Fibroblast of lung (primary cell): ENCODE data around the gene SNX18. TPM values are rescaled to one million over a fixed set of nuclear protein-coding genes. Genes with fewer than 3 reads are reported as not detected.

ENCODE experiments used
- DNase-seq, 2 donors: peaks; one replicate each; pipeline versions ENCODE4 v3.0.0 to v3.0.0-alpha.2; 2010; ENCODE audit warnings: low read depth in 2 of 2
- H2AFZ ChIP-seq: 2 replicates; pipeline ENCODE4 v1.5.1; 2012; ENCODE audit warnings: low read length, control low read depth, inconsistent platforms
- H3K27ac ChIP-seq: 2 replicates; pipeline ENCODE4 v1.5.1; 2011; ENCODE audit warnings: low read length, control low read depth; ENCODE audit not compliant: insufficient read depth
- H3K27me3 ChIP-seq: 2 replicates; pipeline ENCODE4 v1.5.1; 2011; ENCODE audit warnings: mild to moderate bottlenecking, low read length; ENCODE audit not compliant: control insufficient read depth, insufficient read depth
- H3K36me3 ChIP-seq: 2 replicates; pipeline ENCODE4 v1.5.1; 2011; ENCODE audit warnings: low read length; ENCODE audit not compliant: control insufficient read depth, insufficient read depth
- H3K4me1 ChIP-seq: 2 replicates; pipeline ENCODE4 v1.5.1; 2011; ENCODE audit warnings: low read length; ENCODE audit not compliant: control insufficient read depth, insufficient read depth; ENCODE audit errors: extremely low read depth
- H3K4me2 ChIP-seq: 2 replicates; pipeline ENCODE4 v1.5.1; 2011; ENCODE audit warnings: low read length, control low read depth; ENCODE audit not compliant: insufficient read depth; ENCODE audit errors: extremely low read depth
- H3K4me3 ChIP-seq, 4 experiments: fragments of 200-600 bp in 1 of 4; sonication (generic) in 1 of 4; replicated peaks in 1 of 4; 2 replicates each; pipeline ENCODE4 v1.5.1; 2011 to 2016; ENCODE audit warnings: low read length in 4 of 4, low read depth in 3 of 4, mild to moderate bottlenecking in 3 of 4, control low read depth in 2 of 4, inconsistent platforms in 1 of 4, mixed read lengths in 1 of 4; ENCODE audit not compliant: insufficient read depth in 1 of 4; ENCODE audit errors: control extremely low read depth in 1 of 4
- H3K79me2 ChIP-seq: 2 replicates; pipeline ENCODE4 v1.5.1; 2012; ENCODE audit warnings: mild to moderate bottlenecking, low read length, inconsistent platforms; ENCODE audit not compliant: control insufficient read depth, insufficient read depth
- H3K9ac ChIP-seq: 2 replicates; pipeline ENCODE4 v1.5.1; 2011; ENCODE audit warnings: mild to moderate bottlenecking, low read length, control low read depth; ENCODE audit not compliant: insufficient read depth
- H3K9me3 ChIP-seq: 2 replicates; pipeline ENCODE4 v1.5.1; 2012; ENCODE audit warnings: low read depth, low read length; ENCODE audit not compliant: control insufficient read depth, insufficient read depth
- H4K20me1 ChIP-seq: 2 replicates; pipeline ENCODE4 v1.5.1; 2011; ENCODE audit warnings: low read length; ENCODE audit not compliant: control insufficient read depth, insufficient read depth; ENCODE audit errors: extremely low read depth
- EZH2 ChIP-seq: IDR thresholded peaks from 2 replicates; pipeline ENCODE4 v1.5.1; 2012; ENCODE audit warnings: low read length, control low read depth, mild to moderate bottlenecking; ENCODE audit errors: missing control alignments
- polyA plus RNA-seq, 2 donors: library from polyadenylated mRNA; depleted of rRNA in 1 of 2; stranded (reverse) in 1 of 2; unstranded in 1 of 2; fragments of >200 nt; gene quantifications; 2 replicates each; pipeline ENCODE4 v1.2.1, GENCODE V29; 2011 to 2012; ENCODE audit warnings: missing spikeins in 1 of 2
- total RNA-seq: library from RNA; depleted of rRNA; stranded (reverse); fragments of >200 nt; gene quantifications from 2 replicates; pipeline ENCODE4 v1.2.1, GENCODE V29; 2014
- TF ChIP-seq, protein P1 (sequence below), 2 donors: IDR thresholded peaks in 1 of 2; conservative IDR thresholded peaks in 1 of 2; 1 replicate in 1 of 2; 2 replicates in 1 of 2; pipeline ENCODE4 v1.5.1; 2011 to 2012; ENCODE audit warnings: low read length in 2 of 2, control low read depth in 1 of 2, inconsistent platforms in 1 of 2, low read depth in 1 of 2, mild to moderate bottlenecking in 1 of 2

Gene SNX18
- total and polyA plus RNA-seq, 2 donors (not counting 1 experiment from before 2014, with no cell fraction given): 80.1 to 109 TPM

DNA sequence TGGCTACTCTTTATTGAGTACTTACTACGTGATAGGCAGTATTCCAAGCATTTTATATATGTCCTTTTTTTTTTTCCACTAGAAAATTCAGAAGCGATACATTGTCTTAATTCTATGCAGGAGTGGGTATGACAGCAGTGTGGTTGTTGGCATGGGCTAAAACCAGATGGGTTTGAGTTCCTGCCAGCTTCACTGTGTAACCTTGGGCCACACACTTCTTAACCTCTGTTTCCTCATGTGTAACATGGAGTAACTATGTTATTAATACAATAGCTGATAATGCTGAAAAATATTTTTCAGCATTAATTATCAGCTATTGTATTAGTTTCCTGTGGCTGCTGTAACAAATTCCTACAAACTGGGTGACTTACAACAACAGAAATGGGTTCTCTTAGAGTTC, 12.0 kb downstream of the SNX18 start:
- Histone ChIP-seq H3K79me2 (peaks cover 99% of the 10 kb centered on the region), H2AFZ (no peak overlapping the region), H3K9me3 (no peaks in the 10 kb centered on the region), H3K4me1 (peaks cover 16% of the 10 kb centered on the region), H3K4me3 (no peak overlapping the region), H3K27me3 (no peaks in the 10 kb centered on the region), H3K9ac (no peak overlapping the region), H3K36me3 (no peaks in the 10 kb centered on the region), H3K27ac (no peak overlapping the region), H4K20me1 (peaks cover 8% of the 10 kb centered on the region), H3K4me2 (no peak overlapping the region)
- DNase-seq: peak in 1 of 2 donors; percentile 23
- TF ChIP-seq EZH2: no peak
- TF ChIP-seq, protein P1, sequence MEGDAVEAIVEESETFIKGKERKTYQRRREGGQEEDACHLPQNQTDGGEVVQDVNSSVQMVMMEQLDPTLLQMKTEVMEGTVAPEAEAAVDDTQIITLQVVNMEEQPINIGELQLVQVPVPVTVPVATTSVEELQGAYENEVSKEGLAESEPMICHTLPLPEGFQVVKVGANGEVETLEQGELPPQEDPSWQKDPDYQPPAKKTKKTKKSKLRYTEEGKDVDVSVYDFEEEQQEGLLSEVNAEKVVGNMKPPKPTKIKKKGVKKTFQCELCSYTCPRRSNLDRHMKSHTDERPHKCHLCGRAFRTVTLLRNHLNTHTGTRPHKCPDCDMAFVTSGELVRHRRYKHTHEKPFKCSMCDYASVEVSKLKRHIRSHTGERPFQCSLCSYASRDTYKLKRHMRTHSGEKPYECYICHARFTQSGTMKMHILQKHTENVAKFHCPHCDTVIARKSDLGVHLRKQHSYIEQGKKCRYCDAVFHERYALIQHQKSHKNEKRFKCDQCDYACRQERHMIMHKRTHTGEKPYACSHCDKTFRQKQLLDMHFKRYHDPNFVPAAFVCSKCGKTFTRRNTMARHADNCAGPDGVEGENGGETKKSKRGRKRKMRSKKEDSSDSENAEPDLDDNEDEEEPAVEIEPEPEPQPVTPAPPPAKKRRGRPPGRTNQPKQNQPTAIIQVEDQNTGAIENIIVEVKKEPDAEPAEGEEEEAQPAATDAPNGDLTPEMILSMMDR (conservative IDR thresholded peaks at IDR 0.05 in 1 of 2, IDR thresholded peaks at IDR 0.05 in 1 of 2; ENCODE audit: low read depth in 1 of 2, low read length in 2 of 2): no peak

GRCh38 chr5:54531546-54531945, 14.0 kb downstream of the SNX18 start:
- Histone ChIP-seq H4K20me1 (peaks cover 9% of the 10 kb centered on the region), H3K9ac (no peak overlapping the region), H3K4me1 (peaks cover 14% of the 10 kb centered on the region), H3K79me2 (peaks cover 95% of the 10 kb centered on the region), H3K9me3 (no peaks in the 10 kb centered on the region), H3K36me3 (peaks cover 3% of the 10 kb centered on the region), H3K27ac (no peak overlapping the region), H3K4me2 (no peak overlapping the region), H3K27me3 (no peaks in the 10 kb centered on the region), H3K4me3 (no peak overlapping the region), H2AFZ (no peak overlapping the region)
- TF ChIP-seq, protein P1 (conservative IDR thresholded peaks at IDR 0.05 in 1 of 2, IDR thresholded peaks at IDR 0.05 in 1 of 2; ENCODE audit: low read depth in 1 of 2, low read length in 2 of 2): no peak
- no peak for TF ChIP-seq EZH2
- peak in 1 of 2 donors; percentile 77 for DNase-seq

- Histone ChIP-seq H2AFZ (no peak overlapping the region), H3K79me2 (peaks cover 94% of the 10 kb centered on the region), H3K4me2 (peak overlapping the region; percentile 62), H3K4me1 (peaks cover 8% of the 10 kb centered on the region), H4K20me1 (peaks cover 8% of the 10 kb centered on the region), H3K9ac (no peak overlapping the region), H3K36me3 (peaks cover 3% of the 10 kb centered on the region), H3K9me3 (no peaks in the 10 kb centered on the region), H3K27ac (peak overlapping the region; percentile 41), H3K4me3 (no peak overlapping the region), H3K27me3 (no peaks in the 10 kb centered on the region)
- TF ChIP-seq EZH2: no peak
- TF ChIP-seq, protein P1 (conservative IDR thresholded peaks at IDR 0.05 in 1 of 2, IDR thresholded peaks at IDR 0.05 in 1 of 2; ENCODE audit: low read depth in 1 of 2, low read length in 2 of 2): no peak
- peak; percentile 26 to 49 for DNase-seq
Observed at GRCh38 chr5:54533541-54534190, 16.1 kb downstream of the SNX18 start.
